ENCODE measurements around the gene SLC26A1. TPM values are rescaled to one million over a fixed set of nuclear protein-coding genes. Genes with fewer than 3 reads are reported as not detected.

SLC26A1 gene
- total RNA-seq, 1 donor from 2014 or later = 2.9 TPM

- intact Hi-C loops (cut with DNase I) = no loop called here
- Histone ChIP-seq H3K9me3 (no peaks in the 10 kb centered on the region), H3K27me3 (no peaks in the 10 kb centered on the region), H3K4me1 (peaks cover 21% of the 10 kb centered on the region), H3K4me3 (no peak overlapping the region), H3K27ac (no peak overlapping the region), H3K36me3 (no peaks in the 10 kb centered on the region)
- TF ChIP-seq POLR2AphosphoS5 (IDR thresholded peaks at IDR 0.05; ENCODE audit: insufficient read depth in 1 of 2, low read depth in 1 of 2) = no peak
- TF ChIP-seq POLR2A (IDR thresholded peaks at IDR 0.05) = no peak
- no peak for TF ChIP-seq CTCF (IDR thresholded peaks at IDR 0.05)
- no peak for DNase-seq (ENCODE audit: extremely low spot score in 2 of 2)
Measured at GRCh38 chr4:1031346-1031745, 38.1 kb upstream of the SLC26A1 start.

GRCh38 chr4:1030559-1030958 is 37.4 kb upstream of the SLC26A1 start:
- no peaks in the 10 kb centered on the region for H3K36me3 ChIP-seq
- intact Hi-C loops (cut with DNase I) = no loop called here
- DNase-seq (ENCODE audit: extremely low spot score in 2 of 2) = no peak
- H3K27ac ChIP-seq = no peak overlapping the region
- no peaks in the 10 kb centered on the region for H3K9me3 ChIP-seq
- H3K4me1 ChIP-seq = peaks cover 19% of the 10 kb centered on the region
- H3K4me3 ChIP-seq = no peak overlapping the region
- TF ChIP-seq POLR2A (IDR thresholded peaks at IDR 0.05) (no peak), POLR2AphosphoS5 (IDR thresholded peaks at IDR 0.05; ENCODE audit: insufficient read depth in 1 of 2, low read depth in 1 of 2) (no peak), CTCF (IDR thresholded peaks at IDR 0.05) (no peak)
- H3K27me3 ChIP-seq = no peaks in the 10 kb centered on the region

- Histone ChIP-seq H3K36me3 (peaks cover 0 to under 1% of the 10 kb centered on the region in 2 donors), H3K4me3 (no peak overlapping the region), H3K9me3 (no peaks in the 10 kb centered on the region), H3K27me3 (no peaks in the 10 kb centered on the region), H3K27ac (no peak overlapping the region), H3K4me1 (peaks cover 15% of the 10 kb centered on the region)
- TF ChIP-seq POLR2AphosphoS5 (IDR thresholded peaks at IDR 0.05; ENCODE audit: insufficient read depth in 1 of 2, low read depth in 1 of 2) (no peak), CTCF (IDR thresholded peaks at IDR 0.05) (no peak), POLR2A (IDR thresholded peaks at IDR 0.05) (no peak)
- intact Hi-C loops (cut with DNase I) = no loop called here
- no peak for DNase-seq (ENCODE audit: extremely low spot score in 2 of 2)
Measured at GRCh38 chr4:1030031-1030430, 36.8 kb upstream of the SLC26A1 start.

GRCh38 chr4:1029529-1029928 is 36.3 kb upstream of the SLC26A1 start:
- no peak for DNase-seq (ENCODE audit: extremely low spot score in 2 of 2)
- no peak for TF ChIP-seq POLR2AphosphoS5 (IDR thresholded peaks at IDR 0.05; ENCODE audit: insufficient read depth in 1 of 2, low read depth in 1 of 2)
- no peak for TF ChIP-seq CTCF (IDR thresholded peaks at IDR 0.05)
- TF ChIP-seq POLR2A (IDR thresholded peaks at IDR 0.05) = no peak
- H3K4me3 ChIP-seq = no peak overlapping the region
- no peak overlapping the region for H3K27ac ChIP-seq
- peaks cover 14% of the 10 kb centered on the region for H3K4me1 ChIP-seq
- H3K36me3 ChIP-seq = peaks cover 0 to 6% of the 10 kb centered on the region in 2 donors
- no peaks in the 10 kb centered on the region for H3K9me3 ChIP-seq
- intact Hi-C loops (cut with DNase I) = no loop called here
- H3K27me3 ChIP-seq = no peaks in the 10 kb centered on the region

- no peak for TF ChIP-seq POLR2A (IDR thresholded peaks at IDR 0.05)
- TF ChIP-seq CTCF (IDR thresholded peaks at IDR 0.05) = no peak
- no peak for TF ChIP-seq POLR2AphosphoS5 (IDR thresholded peaks at IDR 0.05; ENCODE audit: insufficient read depth in 1 of 2, low read depth in 1 of 2)
- Histone ChIP-seq H3K4me1 (peaks cover 5% of the 10 kb centered on the region), H3K27ac (no peak overlapping the region), H3K4me3 (no peak overlapping the region), H3K27me3 (no peaks in the 10 kb centered on the region), H3K9me3 (no peaks in the 10 kb centered on the region), H3K36me3 (peaks cover 0 to 8% of the 10 kb centered on the region in 2 donors)
- no peak for DNase-seq (ENCODE audit: extremely low spot score in 2 of 2)
- intact Hi-C loops (cut with DNase I) = no loop called here
Measured at GRCh38 chr4:1028574-1029220, 35.5 kb upstream of the SLC26A1 start.
